Iris pigment epithelial cell (primary cell): Measurements from ENCODE around the gene PGAP6.

Source experiments
- DNase-seq: peaks from one replicate; pipeline ENCODE4 v3.0.0-alpha.2; 2011; ENCODE audit warnings: low read depth

The PGAP6 gene

GRCh38 chr16:330741-331140 is 51.0 kb downstream of the PGAP6 start:
- no peak for DNase-seq

GRCh38 chr16:325375-326145 is 56.2 kb downstream of the PGAP6 start:
- no peak for DNase-seq

GRCh38 chr16:324451-325334 is 57.1 kb downstream of the PGAP6 start:
- no peak for DNase-seq

- no peak for DNase-seq
Observed at GRCh38 chr16:324201-324450, 57.7 kb downstream of the PGAP6 start.

GRCh38 chr16:322476-323143 is 59.2 kb downstream of the PGAP6 start:
- DNase-seq, result no peak

GRCh38 chr16:321532-321931 is 60.2 kb downstream of the PGAP6 start:
- DNase-seq, result no peak
